GM10266 (cell line): ENCODE results near the gene CA4.
"Not testable (repeated sequence)": the region's sequence is repeated elsewhere in the genome, so short reads cannot be mapped to it uniquely, and the experiment has no call there.

Experiments used
- DNase-seq: peaks from one replicate; pipeline ENCODE4 v3.0.0; 2012; ENCODE audit errors: extremely low spot score
- TF ChIP-seq, protein P1 (sequence below): IDR thresholded peaks from 2 replicates; pipeline ENCODE4 v1.5.1; 2012; ENCODE audit warnings: mild to moderate bottlenecking, low read depth; ENCODE audit not compliant: control insufficient read depth, insufficient read depth; ENCODE audit errors: missing control alignments

CA4 gene

DNA sequence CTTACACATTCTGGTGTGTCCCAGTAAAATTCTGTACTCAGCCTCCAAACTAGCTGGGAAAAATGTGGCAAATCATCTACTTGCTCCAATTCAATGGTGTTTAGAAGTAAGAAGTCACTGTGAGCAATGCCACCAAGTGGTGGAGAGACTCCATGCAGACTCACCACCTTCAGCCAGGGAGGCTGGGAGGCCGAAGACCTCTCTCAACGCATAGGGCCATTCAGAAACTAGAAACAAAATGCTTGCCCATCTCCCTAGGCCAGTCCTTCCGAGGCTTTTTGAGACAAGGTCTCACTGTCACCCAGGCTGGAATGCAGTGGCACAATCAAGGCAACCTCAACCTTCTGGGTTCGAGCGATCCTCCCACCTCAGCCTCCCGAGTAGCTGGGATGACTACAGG is 25.0 kb downstream of the CA4 start:
- TF ChIP-seq, protein P1, sequence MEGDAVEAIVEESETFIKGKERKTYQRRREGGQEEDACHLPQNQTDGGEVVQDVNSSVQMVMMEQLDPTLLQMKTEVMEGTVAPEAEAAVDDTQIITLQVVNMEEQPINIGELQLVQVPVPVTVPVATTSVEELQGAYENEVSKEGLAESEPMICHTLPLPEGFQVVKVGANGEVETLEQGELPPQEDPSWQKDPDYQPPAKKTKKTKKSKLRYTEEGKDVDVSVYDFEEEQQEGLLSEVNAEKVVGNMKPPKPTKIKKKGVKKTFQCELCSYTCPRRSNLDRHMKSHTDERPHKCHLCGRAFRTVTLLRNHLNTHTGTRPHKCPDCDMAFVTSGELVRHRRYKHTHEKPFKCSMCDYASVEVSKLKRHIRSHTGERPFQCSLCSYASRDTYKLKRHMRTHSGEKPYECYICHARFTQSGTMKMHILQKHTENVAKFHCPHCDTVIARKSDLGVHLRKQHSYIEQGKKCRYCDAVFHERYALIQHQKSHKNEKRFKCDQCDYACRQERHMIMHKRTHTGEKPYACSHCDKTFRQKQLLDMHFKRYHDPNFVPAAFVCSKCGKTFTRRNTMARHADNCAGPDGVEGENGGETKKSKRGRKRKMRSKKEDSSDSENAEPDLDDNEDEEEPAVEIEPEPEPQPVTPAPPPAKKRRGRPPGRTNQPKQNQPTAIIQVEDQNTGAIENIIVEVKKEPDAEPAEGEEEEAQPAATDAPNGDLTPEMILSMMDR, result peak; percentile 4
- DNase-seq, result not testable (repeated sequence)

DNA sequence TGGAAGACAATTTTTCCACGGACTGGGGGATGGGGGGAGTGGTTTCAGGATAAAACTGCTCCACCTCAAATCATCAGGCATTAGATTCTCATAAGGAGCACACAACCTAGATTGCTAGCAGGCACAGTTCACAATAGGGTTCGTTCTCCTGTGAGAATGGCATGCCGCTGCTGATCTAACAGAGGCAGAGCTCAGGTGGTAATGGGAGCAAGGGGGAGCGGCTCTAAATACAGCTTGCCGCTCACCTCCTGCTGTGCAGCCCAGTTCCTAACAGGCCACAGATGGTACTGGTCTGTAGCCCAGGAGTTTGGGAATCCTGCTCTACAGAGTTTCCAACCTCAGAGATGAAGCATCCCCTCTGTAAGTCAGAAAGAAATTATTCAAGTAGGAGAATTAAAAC is 27.0 kb downstream of the CA4 start:
- not testable (repeated sequence) for DNase-seq

DNA sequence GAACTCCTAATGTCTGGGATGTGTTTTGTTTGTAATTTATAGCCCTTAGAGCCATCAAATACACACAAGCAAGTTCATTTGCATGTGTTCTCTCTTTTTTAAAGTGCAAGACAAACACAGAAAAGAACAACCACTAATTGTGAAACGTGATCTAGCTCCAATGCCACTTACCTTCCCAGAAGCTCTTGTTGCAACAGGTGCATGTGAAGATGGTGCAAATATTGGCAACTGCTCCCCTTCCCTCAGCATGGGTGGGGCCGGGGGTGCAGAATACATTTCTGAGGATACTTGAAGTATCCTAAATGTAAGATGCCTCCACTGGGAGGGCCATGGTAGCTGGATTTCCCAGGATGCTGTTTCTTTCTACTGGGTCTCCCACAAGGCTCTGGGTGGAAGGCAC is 28.4 kb downstream of the CA4 start:
- DNase-seq, result not testable (repeated sequence)

DNA sequence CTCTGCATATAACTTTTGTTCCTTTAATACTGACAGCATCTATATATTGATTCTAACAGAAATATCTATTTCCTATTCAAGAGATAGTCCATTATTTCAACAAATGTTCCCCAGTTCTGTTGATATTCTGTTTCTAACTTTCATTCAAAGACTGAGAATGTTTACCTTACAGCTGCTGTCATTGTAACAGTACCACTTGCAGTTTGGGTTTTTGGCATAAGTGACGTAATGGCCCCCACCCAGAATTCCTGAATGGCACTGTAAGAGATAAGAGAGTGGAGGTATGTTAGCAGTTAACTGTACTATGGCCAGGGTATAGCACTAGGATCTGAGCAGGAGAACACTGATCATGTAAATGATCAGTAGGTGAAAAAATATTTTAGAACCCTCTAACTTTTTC is 30.6 kb downstream of the CA4 start:
- DNase-seq, result not testable (repeated sequence)

DNA sequence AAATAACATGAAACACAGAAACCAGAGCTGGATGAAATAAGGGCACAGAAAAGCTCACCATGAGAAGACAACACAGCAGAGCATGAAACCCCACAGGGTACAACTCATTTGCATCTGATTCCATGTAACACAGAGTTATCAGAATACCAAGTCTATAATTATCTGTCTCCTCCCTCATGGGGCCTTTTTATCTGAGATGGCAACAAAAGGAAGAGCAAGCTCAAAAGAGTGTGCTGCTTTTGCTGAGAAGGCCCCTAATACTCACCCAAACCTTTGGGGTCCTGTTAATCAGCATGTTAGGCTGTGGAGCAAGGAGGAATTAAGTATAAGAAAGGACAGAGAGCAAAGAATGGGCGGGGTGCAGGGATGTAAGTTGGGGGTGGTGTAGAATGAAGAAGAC is 36.6 kb downstream of the CA4 start:
- not testable (repeated sequence) for DNase-seq

DNA sequence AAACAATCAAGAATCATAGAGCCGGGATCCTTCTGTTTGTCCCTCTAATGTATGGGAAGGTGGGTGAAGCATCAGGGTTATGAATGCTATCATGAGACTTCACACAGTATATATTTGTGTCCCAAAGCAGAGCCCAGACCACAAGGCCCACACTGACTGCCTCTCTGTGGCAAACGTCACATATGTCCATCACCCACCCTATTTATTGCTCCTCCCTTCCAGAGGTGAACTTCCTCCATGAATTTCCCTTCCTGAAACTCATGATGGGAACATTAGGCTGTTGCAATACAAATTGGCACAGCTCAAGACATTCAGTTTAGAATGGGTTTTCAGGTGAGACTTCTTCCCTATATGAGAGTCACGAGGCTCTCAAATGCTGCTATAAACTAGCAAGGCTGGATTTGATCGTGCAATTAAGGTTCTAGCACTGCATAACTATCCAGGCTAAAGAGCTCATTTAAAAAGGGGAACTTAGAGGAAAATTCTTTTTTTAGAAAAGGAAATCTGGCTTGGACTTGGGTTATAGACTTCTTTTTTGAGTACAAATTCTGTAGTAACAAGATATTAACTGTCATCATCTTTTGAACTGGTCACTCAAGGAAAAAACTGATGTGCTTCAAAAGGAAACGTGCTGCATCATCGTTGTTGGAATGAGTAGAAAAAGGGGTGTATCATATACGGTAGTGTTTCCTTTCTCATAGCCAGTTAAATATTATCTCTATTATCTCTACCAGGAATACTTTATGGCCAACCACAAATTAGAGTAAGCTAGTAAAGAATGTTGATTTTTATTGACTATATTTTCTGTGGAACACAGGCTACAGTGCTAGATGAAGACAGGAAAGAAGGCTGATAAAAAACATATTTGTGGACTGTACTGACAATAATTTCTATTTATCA is 37.3 kb downstream of the CA4 start:
- DNase-seq, result not testable (repeated sequence)

DNA sequence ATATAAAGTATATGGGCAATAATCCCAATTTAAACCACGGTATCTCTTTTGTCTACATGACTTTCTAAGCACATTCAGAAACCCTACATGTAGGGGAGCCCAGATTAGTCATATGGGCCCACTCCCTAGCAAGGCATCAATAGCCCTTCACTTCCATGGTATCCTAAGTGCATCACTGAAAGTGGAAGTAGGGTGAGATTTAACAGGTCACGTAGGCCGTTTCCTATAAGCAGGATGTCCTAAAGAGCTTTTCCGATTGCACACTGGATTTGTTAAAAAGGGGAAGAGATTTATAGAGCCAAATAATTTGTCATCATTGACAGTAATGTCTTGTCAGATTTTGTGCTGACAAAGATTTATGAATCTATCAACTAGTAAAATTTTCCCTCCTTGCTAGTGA is 39.0 kb downstream of the CA4 start:
- TF ChIP-seq, protein P1, result no peak
- no peak for DNase-seq

DNA sequence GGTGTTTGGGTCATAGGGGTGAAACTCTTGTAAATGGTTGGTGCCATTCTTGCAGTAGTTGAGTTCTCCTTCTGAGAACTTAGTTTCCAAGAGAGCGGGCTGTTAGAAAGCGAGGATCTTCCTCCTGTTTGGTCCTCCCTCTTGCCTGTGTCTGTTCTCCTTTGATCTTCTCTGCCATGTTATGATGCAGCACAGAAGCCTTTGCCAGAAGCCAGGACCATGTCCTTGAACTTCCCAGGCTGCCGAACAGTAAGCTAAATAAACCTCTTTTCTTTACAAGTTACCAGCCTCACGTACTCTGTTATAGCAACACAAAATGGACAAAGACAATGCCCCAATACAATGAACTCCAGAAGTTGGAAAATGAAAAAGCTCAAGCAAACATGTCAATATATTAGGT is 40.3 kb downstream of the CA4 start:
- not testable (repeated sequence) for DNase-seq

DNA sequence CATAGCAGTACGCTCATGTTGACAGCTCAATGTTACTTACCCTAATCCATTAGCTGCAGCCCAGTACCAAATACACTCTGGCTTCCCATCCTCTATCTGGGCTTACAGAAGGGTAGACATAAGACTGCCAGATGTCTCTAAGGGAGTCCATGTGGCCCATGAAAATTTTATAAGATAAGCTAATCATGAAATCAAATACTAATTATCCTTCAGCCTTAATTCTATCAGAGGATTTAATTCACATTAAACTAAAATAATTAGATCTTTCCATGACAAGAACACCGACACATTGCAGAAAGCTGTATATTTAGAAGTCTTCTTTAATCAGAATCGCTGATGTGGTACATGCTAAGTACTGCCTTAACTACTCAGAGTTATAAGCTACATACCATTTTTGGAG is 43.3 kb downstream of the CA4 start:
- not testable (repeated sequence) for DNase-seq

DNA sequence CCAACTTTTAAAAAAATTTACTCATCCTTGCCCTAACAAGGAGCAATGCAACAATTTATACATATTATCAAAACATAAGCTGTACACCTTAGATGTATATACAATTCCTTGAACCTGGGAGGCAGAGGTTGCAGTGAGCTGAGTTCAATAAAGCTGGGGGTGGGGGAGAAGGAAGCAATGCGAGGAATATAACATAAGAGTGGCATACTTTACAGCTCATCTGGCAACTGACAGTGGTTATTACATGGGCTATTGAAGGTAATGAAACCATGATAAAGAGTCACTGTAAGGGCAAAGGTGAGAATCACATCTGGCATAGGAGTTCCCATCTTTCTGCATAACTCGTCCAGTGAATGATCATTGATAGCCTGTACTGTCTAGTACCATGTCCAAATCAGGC is 43.7 kb downstream of the CA4 start:
- no peak for DNase-seq
- TF ChIP-seq, protein P1, result no peak

DNA sequence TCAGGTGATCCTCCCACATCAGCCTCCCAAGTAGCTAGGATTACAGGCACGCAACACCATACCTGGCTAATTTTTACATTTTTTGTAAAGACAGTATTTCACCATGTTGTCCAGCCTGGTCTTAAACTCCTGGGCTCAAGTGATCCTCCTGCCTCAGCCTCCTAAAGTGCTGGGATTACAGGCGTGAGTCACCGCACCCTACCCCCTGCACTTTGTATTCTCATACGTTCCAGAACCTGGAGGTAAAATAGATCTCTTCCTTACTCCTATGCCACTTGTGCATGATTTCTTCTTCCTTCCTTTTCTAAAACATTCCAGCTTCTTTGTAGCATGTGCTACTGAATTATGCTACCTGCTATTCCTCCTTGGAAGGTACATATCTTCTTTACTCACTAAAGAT is 44.4 kb downstream of the CA4 start:
- not testable (repeated sequence) for DNase-seq

DNA sequence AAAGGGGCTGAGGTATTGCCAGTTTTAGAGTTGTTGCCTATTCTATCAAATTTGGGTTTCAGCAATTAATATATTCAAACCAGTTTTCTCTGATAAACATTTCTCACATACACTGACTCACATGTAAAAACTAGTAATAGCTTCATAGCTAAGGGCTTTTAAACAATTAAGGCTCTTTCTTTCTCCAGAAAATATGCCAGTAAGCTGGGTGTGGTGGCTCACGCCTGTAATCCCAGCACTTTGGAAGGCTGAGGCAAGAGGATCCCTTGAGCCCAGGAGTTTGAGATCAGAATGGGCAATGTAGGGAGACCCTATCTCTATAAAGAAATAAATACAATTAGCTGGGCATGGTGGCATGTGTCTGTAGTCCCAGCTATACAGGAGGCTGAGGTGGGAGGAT is 48.9 kb downstream of the CA4 start:
- not testable (repeated sequence) for DNase-seq

DNA sequence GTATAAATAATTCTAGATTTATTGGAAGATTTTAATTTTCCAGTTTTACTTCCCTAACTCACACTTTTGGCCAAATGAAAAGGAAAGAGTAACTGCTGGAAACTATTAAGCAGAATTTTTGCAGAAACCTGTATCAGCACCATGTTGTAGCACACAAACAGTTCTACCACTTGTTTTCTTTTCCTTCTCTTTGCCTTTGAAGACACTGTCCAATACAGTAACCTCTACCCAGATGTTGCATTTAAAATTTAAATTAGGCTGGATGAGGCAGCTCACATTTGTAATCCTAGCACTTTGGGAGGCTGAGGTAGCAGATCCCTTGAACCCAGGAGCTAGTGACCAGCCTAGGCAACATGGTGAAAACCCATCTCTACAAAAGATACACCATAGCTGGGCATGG is 56.0 kb downstream of the CA4 start:
- DNase-seq, result not testable (repeated sequence)

DNA sequence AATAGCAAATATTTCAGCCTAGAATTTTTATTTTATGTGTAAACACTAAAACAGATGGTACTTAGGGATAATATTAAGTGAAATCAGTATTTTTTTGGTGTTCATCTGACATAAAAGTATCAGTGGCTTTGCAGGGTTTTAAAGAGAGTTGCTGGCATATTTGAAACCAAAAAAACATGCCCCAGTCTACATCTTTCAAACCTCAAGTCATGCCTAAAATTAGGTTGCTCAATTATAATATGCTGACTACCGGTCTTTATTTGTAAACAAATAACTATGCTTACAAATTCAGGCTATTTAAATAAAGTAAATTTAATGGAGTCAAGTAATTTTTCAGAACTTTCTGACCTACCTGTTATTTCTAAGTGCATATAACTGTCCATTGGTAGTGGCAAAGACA is 58.5 kb downstream of the CA4 start:
- not testable (repeated sequence) for DNase-seq
